Measurements from ENCODE around the gene PYDC2.

GRCh38 chr3:191444569-191444968 lies 16.4 kb upstream of the PYDC2 start:
- TF ChIP-seq CTCF (IDR thresholded peaks at IDR 0.05) (no peak), POLR2A (IDR thresholded peaks at IDR 0.05) (no peak), POLR2AphosphoS5 (IDR thresholded peaks at IDR 0.05) (no peak)

Data from transverse colon (tissue), 4 donors.